Measurements from ENCODE around the gene CBX8. TPM values are rescaled to one million over a fixed set of nuclear protein-coding genes. Genes with fewer than 3 reads are reported as not detected.

CBX8 gene
- total and polyA plus RNA-seq, 2 of the 13 experiments (the other 11 are each of a cell fraction or from before 2014, with no cell fraction given): 0.34 to 12.6 TPM

GRCh38 chr17:79844869-79845600 lies 48.2 kb upstream of the CBX8 start (continued):
- TF ChIP-seq TRAFD1 (CRISPR knock-in tag; IDR thresholded peaks at IDR 0.05; ENCODE audit: borderline replicate concordance) (no peak), ATF7 (IDR thresholded peaks at IDR 0.05) (no peak), ATF7 (CRISPR knock-in tag; IDR thresholded peaks at IDR 0.05) (no peak; the same call in 1 of the 2 replicates), NCOA5 (CRISPR knock-in tag; IDR thresholded peaks at IDR 0.05) (no peak), FUBP1 (CRISPR knock-in tag; IDR thresholded peaks at IDR 0.05; ENCODE audit: borderline replicate concordance) (0 out of 2 replicates have a peak, but pooled peaks have one; percentile 38), CENPT (CRISPR knock-in tag; IDR thresholded peaks at IDR 0.05; ENCODE audit: low read depth) (no peak), ZNF276 (CRISPR knock-in tag; IDR thresholded peaks at IDR 0.05; ENCODE audit: low read depth) (peak; percentile 41; the same call in 1 of the 2 replicates), HNF4G (IDR thresholded peaks at IDR 0.05; ENCODE audit: borderline replicate concordance, low read depth, low read length) (peak; percentile 95), HNF4G (CRISPR knock-in tag; IDR thresholded peaks at IDR 0.05; ENCODE audit: borderline replicate concordance, low read depth) (peak; percentile 90), LCORL (IDR thresholded peaks at IDR 0.05) (no peak), LCORL (CRISPR knock-in tag; IDR thresholded peaks at IDR 0.05) (0 out of 2 replicates have a peak, but pooled peaks have one; percentile 42), ZFX (CRISPR knock-in tag; IDR thresholded peaks at IDR 0.05; ENCODE audit: low read depth) (peak; percentile 90), ZNF660 (CRISPR knock-in tag; IDR thresholded peaks at IDR 0.05; ENCODE audit: borderline replicate concordance, low read depth) (no peak), TGIF2 (CRISPR knock-in tag; IDR thresholded peaks at IDR 0.05) (peak; percentile 74; the same call in 1 of the 2 replicates), ETV6 (CRISPR knock-in tag; conservative IDR thresholded peaks at IDR 0.05) (no peak; the same call in 1 of the 2 replicates), ZNF232 (CRISPR knock-in tag; IDR thresholded peaks at IDR 0.05; ENCODE audit: borderline replicate concordance) (peak; percentile 77; the same call in 1 of the 2 replicates), NFIB (CRISPR knock-in tag; IDR thresholded peaks at IDR 0.05; ENCODE audit: borderline replicate concordance) (no peak), SOX5 (CRISPR knock-in tag; IDR thresholded peaks at IDR 0.05; ENCODE audit: borderline replicate concordance) (peak; percentile 90), TOPORS (CRISPR knock-in tag; IDR thresholded peaks at IDR 0.05) (peak; percentile 54), ELK4 (CRISPR knock-in tag; IDR thresholded peaks at IDR 0.05; ENCODE audit: borderline replicate concordance) (no peak)

Data from HepG2 (cell line).